GM12873 (cell line): Measurements from ENCODE around the gene TRMT1.

ENCODE experiments used
- TF ChIP-seq, protein P1 (sequence below): IDR thresholded peaks from 2 replicates; pipeline ENCODE4 v1.5.1; 2012; ENCODE audit warnings: low read depth, mild to moderate bottlenecking, moderate library complexity, low read length, control low read depth; ENCODE audit not compliant: insufficient read depth; ENCODE audit errors: missing control alignments

The TRMT1 gene

DNA sequence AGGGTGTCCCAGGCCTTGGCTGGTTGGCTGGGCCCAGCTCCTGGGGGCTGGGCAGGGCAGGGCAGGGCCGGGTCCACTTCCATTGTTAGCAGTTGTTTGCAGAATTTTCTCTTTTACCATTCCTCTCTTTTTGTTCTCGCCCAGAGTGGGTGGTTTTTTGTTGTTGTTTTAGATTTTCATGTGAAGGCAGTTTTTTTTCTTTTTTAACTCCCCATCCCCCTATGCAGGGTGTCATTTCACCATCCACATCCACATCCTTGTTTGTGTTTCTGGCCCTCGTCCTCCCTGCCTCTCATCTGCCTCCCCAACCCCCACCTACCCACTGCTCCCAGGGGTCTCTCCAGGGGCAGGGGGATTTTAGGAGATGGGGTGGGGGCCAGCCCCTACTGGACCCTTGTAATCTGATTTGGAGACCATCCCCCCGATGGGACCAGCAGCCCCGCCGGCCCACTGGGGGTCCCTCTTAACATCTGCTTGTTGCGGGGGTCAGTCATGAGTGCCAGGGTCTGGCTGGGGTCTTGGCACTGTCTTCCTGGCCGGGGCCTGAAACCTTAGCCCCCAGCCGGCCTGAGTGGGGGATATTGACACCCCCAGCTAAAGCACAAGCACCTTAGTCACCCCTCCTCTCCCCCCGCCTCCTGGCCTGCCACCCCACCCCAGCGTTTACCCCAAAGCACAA is 23.2 kb upstream of the TRMT1 start:
- TF ChIP-seq, protein P1, sequence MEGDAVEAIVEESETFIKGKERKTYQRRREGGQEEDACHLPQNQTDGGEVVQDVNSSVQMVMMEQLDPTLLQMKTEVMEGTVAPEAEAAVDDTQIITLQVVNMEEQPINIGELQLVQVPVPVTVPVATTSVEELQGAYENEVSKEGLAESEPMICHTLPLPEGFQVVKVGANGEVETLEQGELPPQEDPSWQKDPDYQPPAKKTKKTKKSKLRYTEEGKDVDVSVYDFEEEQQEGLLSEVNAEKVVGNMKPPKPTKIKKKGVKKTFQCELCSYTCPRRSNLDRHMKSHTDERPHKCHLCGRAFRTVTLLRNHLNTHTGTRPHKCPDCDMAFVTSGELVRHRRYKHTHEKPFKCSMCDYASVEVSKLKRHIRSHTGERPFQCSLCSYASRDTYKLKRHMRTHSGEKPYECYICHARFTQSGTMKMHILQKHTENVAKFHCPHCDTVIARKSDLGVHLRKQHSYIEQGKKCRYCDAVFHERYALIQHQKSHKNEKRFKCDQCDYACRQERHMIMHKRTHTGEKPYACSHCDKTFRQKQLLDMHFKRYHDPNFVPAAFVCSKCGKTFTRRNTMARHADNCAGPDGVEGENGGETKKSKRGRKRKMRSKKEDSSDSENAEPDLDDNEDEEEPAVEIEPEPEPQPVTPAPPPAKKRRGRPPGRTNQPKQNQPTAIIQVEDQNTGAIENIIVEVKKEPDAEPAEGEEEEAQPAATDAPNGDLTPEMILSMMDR = no peak

DNA sequence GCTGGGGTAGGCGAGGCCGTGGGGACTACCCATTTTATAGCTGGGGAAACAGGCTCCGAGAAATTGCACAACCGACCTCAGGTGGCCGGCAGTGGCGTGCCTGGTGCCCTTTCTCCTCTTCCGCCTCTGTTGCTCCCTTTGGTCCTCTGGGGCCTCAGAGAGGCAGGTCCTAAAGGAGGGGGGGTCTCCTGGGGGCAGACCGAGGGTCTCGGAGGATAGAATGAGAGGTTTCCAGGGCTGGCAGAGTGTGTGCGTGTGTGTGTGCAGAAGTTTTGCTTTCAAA is 22.3 kb upstream of the TRMT1 start:
- TF ChIP-seq, protein P1 = no peak

DNA sequence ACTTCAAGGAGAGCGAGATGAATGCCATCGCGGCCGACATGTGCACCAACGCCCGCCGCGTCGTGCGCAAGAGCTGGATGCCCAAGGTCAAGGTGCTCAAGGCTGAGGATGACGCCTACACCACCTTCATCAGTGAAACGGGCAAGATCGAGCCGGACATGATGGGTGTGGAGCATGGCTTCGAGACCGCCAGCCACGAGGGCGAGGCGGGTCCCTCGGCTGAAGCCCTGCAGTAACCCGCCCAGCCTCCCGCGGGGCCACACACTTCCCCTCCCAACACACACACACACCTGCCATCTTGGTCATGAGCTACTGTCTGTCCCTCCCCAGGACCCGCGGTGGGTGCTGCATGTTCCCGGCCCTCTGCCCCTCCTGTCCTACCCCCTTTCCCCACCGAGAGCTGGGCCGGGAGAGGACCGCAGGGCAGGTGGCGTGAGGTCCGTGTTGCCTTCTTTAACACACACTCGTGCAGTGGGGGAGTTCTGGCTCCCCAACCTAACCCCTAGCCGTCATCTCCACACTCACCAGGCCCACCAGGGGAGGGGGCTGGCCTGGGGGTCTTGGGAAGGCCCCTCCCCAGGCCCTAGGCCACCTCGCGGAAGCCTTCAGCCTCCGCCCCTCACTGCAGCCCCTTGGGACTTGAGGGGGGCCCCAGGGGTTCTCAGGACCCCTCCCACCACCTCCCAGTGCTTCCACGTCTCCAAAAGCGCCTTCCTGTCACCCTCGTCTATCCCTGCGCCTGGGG is 21.8 kb upstream of the TRMT1 start:
- TF ChIP-seq, protein P1 = no peak

DNA sequence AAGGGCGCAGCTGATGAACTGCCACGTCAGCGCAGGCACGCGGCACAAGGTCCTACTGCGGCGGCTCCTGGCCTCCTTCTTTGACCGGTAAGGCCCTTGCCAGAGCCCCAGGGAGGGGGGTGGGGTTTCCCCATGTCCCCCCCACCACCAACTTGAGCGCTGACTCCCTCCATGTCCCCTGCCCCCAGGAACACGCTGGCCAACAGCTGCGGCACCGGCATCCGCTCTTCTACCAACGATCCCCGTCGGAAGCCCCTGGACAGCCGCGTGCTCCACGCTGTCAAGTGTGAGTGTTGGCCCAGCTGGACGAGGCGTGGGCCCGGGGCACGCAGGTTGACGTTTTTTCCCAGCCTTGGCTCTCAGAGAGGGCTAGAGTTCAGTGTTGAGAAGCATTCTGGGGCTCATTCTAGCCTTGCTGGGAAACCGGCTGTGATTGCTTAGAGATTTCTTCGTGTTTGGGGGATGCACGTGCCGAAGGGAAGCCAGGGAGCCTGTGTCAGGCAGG is 20.8 kb upstream of the TRMT1 start:
- TF ChIP-seq, protein P1 = no peak

DNA sequence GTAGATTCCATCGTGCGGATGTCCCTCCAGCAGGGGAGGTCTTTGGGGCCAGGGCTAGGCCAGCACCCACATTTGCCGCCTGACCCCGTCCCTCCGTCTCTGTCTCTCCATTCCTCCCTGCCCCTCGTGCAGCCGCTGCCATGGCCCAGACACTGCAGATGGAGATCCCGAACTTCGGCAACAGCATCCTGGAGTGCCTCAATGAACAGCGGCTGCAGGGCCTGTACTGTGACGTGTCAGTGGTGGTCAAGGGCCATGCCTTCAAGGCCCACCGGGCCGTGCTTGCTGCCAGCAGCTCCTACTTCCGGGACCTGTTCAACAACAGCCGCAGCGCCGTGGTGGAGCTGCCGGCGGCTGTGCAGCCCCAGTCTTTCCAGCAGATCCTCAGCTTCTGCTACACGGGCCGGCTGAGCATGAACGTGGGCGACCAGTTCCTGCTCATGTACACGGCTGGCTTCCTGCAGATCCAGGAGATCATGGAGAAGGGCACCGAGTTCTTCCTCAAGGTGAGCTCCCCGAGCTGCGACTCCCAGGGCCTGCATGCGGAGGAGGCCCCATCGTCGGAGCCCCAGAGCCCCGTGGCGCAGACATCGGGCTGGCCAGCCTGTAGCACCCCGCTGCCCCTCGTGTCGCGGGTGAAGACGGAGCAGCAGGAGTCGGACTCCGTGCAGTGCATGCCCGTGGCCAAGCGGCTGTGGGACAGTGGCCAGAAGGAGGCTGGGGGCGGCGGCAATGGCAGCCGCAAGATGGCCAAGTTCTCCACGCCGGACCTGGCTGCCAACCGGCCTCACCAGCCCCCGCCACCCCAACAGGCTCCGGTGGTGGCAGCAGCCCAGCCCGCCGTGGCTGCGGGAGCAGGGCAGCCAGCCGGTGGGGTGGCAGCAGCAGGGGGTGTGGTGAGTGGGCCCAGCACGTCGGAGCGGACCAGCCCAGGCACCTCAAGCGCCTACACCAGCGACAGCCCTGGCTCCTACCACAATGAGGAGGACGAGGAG is 18.8 kb upstream of the TRMT1 start:
- TF ChIP-seq, protein P1 = no peak

DNA sequence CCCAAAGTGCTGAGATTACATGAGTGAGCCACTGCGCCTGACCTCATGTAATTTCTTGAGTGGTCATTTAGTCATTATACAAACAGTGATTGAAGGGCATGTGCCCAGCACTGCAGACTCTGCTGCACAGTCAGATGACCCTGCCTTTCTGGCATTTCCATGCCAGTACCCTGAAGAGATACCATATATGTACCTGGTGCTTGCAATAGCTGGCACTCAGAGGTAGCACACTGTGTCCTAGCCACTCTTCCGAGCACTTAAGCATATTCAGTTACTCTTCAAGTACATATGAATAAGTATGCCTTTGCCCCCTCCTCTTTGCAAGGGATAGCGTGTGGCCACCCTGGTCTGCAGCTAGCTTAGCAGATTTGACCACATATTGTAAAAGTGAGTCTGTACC is 18.1 kb upstream of the TRMT1 start:
- TF ChIP-seq, protein P1 = no peak
